ENCODE data around the gene TNFSF12. TPM values are rescaled to one million over a fixed set of nuclear protein-coding genes. Genes with fewer than 3 reads are reported as not detected.
"Not testable (repeated sequence)": the region's sequence is repeated elsewhere in the genome, so short reads cannot be mapped to it uniquely, and the experiment has no call there.

TNFSF12 gene
- total and polyA plus RNA-seq, 8 donors, result 6.1 to 199 (median 46.5) TPM

DNA sequence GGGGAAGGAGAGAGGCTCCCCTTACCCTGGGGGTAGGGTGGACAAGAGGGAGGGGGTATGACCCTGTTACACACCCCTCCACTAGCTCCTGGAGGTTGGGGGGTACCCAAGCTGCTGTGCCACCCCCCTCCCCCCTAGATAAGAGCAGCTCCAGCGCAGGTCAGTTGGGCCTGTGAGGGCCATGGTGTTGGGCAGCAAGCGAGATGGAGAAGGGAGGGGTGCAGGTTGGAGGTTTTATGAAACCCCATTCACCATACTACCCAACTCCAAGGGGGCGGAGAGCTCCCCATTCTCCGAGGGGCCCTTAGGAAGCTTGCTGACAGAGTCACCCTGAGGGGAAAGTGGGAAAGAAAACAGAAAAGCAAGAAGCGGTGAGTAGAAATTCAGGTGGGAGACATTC, 42.7 kb downstream of the TNFSF12 start:
- Histone ChIP-seq H3K27me3 (no peaks in the 10 kb centered on the region), H3K9me3 (no peaks in the 10 kb centered on the region), H3K4me1 (peaks cover 14 to 42% (median 31%) of the 10 kb centered on the region in 4 donors), H3K4me3 (no peak overlapping the region), H3K36me3 (peaks cover 56 to 96% (median 88%) of the 10 kb centered on the region in 4 donors), H3K27ac (no peak overlapping the region)
- intact Hi-C loops (cut with DNase I; ENCODE audit: low total_unique reads), result no loop called here
- 82 to 95% (median 88%) methylated on average over 5 of the region's 5 CpGs for WGBS, 5 donors
- no peak for DNase-seq
- TF ChIP-seq POLR2A (IDR thresholded peaks at IDR 0.05) (no peak), EP300 (IDR thresholded peaks at IDR 0.05) (no peak), POLR2AphosphoS5 (IDR thresholded peaks at IDR 0.05) (no peak)
- TF ChIP-seq, protein P1, sequence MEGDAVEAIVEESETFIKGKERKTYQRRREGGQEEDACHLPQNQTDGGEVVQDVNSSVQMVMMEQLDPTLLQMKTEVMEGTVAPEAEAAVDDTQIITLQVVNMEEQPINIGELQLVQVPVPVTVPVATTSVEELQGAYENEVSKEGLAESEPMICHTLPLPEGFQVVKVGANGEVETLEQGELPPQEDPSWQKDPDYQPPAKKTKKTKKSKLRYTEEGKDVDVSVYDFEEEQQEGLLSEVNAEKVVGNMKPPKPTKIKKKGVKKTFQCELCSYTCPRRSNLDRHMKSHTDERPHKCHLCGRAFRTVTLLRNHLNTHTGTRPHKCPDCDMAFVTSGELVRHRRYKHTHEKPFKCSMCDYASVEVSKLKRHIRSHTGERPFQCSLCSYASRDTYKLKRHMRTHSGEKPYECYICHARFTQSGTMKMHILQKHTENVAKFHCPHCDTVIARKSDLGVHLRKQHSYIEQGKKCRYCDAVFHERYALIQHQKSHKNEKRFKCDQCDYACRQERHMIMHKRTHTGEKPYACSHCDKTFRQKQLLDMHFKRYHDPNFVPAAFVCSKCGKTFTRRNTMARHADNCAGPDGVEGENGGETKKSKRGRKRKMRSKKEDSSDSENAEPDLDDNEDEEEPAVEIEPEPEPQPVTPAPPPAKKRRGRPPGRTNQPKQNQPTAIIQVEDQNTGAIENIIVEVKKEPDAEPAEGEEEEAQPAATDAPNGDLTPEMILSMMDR (IDR thresholded peaks at IDR 0.05), result no peak

DNA sequence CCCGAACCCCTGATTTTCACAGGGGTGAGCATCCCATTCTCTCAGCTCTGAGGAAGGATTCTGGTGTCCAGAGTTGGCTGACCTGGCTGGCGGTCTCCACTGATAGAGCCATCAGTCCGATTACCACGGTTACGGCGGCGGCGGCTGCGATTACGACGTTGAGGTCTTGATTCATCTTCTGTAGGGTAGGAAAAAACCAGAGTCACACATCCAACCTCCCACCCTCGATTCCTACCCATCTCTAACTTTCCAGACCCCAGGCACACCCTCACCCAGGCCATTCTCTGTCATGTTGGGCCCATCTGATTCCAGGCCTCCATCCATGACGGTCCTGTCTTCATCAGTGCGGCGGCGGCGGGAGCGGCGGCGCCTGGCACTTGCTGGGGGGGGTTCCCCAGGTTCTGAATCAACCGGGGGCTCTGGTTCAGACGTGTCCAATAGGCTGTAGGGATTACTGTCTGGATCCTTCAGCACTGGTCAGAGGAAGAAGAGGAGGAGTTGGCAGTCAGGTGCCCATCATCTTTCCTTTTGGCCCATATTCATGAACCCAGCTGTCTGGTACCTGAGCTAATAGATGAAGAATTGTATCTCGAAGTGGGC, 43.7 kb downstream of the TNFSF12 start:
- 90 to 92% (median 92%) methylated on average over 21 to 23 of the region's 23 CpGs for WGBS, 5 donors
- Histone ChIP-seq H3K9me3 (no peaks in the 10 kb centered on the region), H3K27ac (no peak overlapping the region), H3K4me3 (no peak overlapping the region), H3K36me3 (peaks cover 65 to 96% (median 88%) of the 10 kb centered on the region in 4 donors), H3K4me1 (peaks cover 14 to 32% (median 24%) of the 10 kb centered on the region in 4 donors), H3K27me3 (no peaks in the 10 kb centered on the region)
- no peak for DNase-seq
- no peak for TF ChIP-seq POLR2AphosphoS5 (IDR thresholded peaks at IDR 0.05)
- intact Hi-C loops (cut with DNase I; ENCODE audit: low total_unique reads), result no loop called here

- H3K4me3 ChIP-seq, result no peak overlapping the region
- TF ChIP-seq, protein P1 (IDR thresholded peaks at IDR 0.05), result no peak
- H3K36me3 ChIP-seq, result peaks cover 69 to 93% (median 86%) of the 10 kb centered on the region in 4 donors
- H3K27ac ChIP-seq, result no peak overlapping the region
- H3K9me3 ChIP-seq, result no peaks in the 10 kb centered on the region
- H3K4me1 ChIP-seq, result peaks cover 9 to 25% (median 17%) of the 10 kb centered on the region in 4 donors
- intact Hi-C loops (cut with DNase I; ENCODE audit: low total_unique reads), result no loop called here
- WGBS, 5 donors, result 87 to 89% (median 88%) methylated on average over 12 of the region's 12 CpGs
- H3K27me3 ChIP-seq, result no peaks in the 10 kb centered on the region
- DNase-seq, result no peak
Measured at GRCh38 chr17:7593296-7593695, 44.4 kb downstream of the TNFSF12 start.

DNA sequence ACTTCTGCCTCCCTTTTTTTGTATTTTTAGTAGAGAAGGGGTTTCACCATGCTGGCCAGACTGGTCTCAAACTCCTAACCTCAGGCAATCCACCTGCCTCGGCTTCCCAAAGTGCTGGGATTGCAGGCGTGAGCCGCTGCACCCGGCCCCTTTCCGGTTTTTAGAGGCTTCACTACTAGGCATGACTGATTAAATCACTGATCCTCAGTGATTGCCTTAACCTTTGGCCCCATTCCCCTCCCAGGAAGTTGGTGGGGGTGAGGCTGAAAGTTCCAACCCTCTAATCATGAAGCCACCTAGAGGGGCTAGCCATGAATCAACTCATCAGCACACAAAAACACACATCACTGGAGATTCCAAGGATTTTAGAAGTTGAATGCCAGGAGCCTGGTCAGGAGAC, 48.7 kb downstream of the TNFSF12 start:
- H3K27ac ChIP-seq; intact Hi-C loops (cut with DNase I; ENCODE audit: low total_unique reads); H3K4me3 ChIP-seq; H3K4me1 ChIP-seq; DNase-seq; H3K27me3 ChIP-seq; H3K9me3 ChIP-seq: not testable (repeated sequence)
- 76 to 83% (median 79%) methylated on average over 5 of the region's 5 CpGs for WGBS, 5 donors
- peaks cover 96 to 97% (median 97%) of the 10 kb centered on the region in 4 donors for H3K36me3 ChIP-seq

DNA sequence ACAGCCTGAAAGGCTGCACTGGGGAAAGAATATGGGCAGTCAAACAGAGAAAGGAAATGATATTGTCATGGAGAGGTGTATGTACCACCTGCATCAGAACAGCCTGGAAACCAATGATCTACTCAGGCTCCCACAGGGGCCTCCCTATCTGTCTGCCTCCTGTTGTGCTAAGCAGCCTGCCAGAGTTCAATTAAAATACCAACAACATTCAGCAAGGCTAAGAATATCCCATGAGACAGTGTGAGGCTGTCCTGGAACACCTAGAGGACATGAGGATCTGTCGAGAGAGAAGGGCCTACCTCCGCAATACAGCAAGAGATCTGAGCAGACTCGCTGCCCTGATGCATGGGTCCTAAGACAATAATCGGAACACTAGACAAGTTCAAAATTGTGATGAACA, 57.4 kb downstream of the TNFSF12 start:
- H3K9me3 ChIP-seq, result no peaks in the 10 kb centered on the region
- TF ChIP-seq, protein P1 (IDR thresholded peaks at IDR 0.05), result no peak
- TF ChIP-seq EP300 (IDR thresholded peaks at IDR 0.05) (no peak), POLR2A (IDR thresholded peaks at IDR 0.05) (no peak), POLR2AphosphoS5 (IDR thresholded peaks at IDR 0.05) (no peak)
- H3K4me3 ChIP-seq, result no peak overlapping the region
- peaks cover 48 to 61% (median 58%) of the 10 kb centered on the region in 4 donors for H3K36me3 ChIP-seq
- no peaks in the 10 kb centered on the region for H3K27me3 ChIP-seq
- intact Hi-C loops (cut with DNase I; ENCODE audit: low total_unique reads), result no loop called here
- 95 to 98% (median 97%) methylated on average over 4 of the region's 4 CpGs for WGBS, 5 donors
- H3K27ac ChIP-seq, result no peak overlapping the region
- H3K4me1 ChIP-seq, result peaks cover 0 to 25% (median 7%) of the 10 kb centered on the region in 4 donors
- no peak for DNase-seq

Small RNA genes within 50 kb of the gene (small RNA-seq; reads per million reads assigned to genes)
- gene CD68 (0 reads per million in 4 donors), gene RF00019 (0 reads per million in 4 donors), gene SNORA48 (0 reads per million in 4 donors), gene SNORD10 (0 reads per million in 4 donors)

Other genes starting within 250 kb of the TNFSF12 start
Only the 30 nearest of the 32 such genes appear.
- 10 to 100 TPM; 17.8 to 84.0 (median 36.4) TPM for gene NEURL4, start 219.7 kb upstream of the TNFSF12 start, total RNA-seq
- 10 to 100 TPM in 2 of 3 donors, 1 to 10 TPM in 1; 6.9 to 22.2 (median 15.6) TPM for gene NEURL4, start 219.7 kb upstream of the TNFSF12 start, polyA plus RNA-seq
- 10 to 100 TPM in 4 of 5 donors, 1 to 10 TPM in 1; 8.3 to 33.3 (median 14.7) TPM for gene ACAP1, start 212.5 kb upstream of the TNFSF12 start, total RNA-seq
- gene ACAP1, start 212.5 kb upstream of the TNFSF12 start, polyA plus RNA-seq, result 1 to 10 TPM; 4.4 to 6.4 (median 6.2) TPM
- gene KCTD11, start 196.9 kb upstream of the TNFSF12 start, total RNA-seq, result 10 to 100 TPM in 1 of 5 donors, 1 to 10 TPM in 3, under 1 TPM in 1; 0.58 to 11.0 (median 3.5) TPM
- 10 to 100 TPM in 1 of 3 donors, 1 to 10 TPM in 2; 8.9 to 14.1 (median 9.4) TPM for gene KCTD11, start 196.9 kb upstream of the TNFSF12 start, polyA plus RNA-seq
- gene TMEM95, start 193.9 kb upstream of the TNFSF12 start, total RNA-seq, result not detected
- gene TMEM95, start 193.9 kb upstream of the TNFSF12 start, polyA plus RNA-seq, result not detected
- 10 to 100 TPM in 3 of 5 donors, 1 to 10 TPM in 2; 5.7 to 37.1 (median 22.2) TPM for gene TNK1, start 168.0 kb upstream of the TNFSF12 start, total RNA-seq
- 10 to 100 TPM in 1 of 3 donors, 1 to 10 TPM in 2; 6.0 to 12.1 (median 7.8) TPM for gene TNK1, start 168.0 kb upstream of the TNFSF12 start, polyA plus RNA-seq
- gene PLSCR3, start 154.5 kb upstream of the TNFSF12 start, total RNA-seq, result 100 to 1,000 TPM in 1 of 5 donors, 10 to 100 TPM in 2, 1 to 10 TPM in 1, not detected in 1; 7.9 to 101 (median 29.6) TPM
- gene PLSCR3, start 154.5 kb upstream of the TNFSF12 start, polyA plus RNA-seq, result 10 to 100 TPM; 21.9 to 27.1 (median 24.4) TPM
- 100 to 1,000 TPM in 2 of 5 donors, 10 to 100 TPM in 2, not detected in 1; 39.8 to 347 (median 161) TPM for gene TMEM256, start 145.0 kb upstream of the TNFSF12 start, total RNA-seq
- gene TMEM256, start 145.0 kb upstream of the TNFSF12 start, polyA plus RNA-seq, result 100 to 1,000 TPM; 189 to 282 (median 279) TPM
- gene NLGN2, start 141.2 kb upstream of the TNFSF12 start, total RNA-seq, result 10 to 100 TPM in 3 of 5 donors, 1 to 10 TPM in 2; 4.6 to 42.0 (median 13.8) TPM
- gene NLGN2, start 141.2 kb upstream of the TNFSF12 start, polyA plus RNA-seq, result 1 to 10 TPM; 1.7 to 7.9 (median 1.8) TPM
- not detected for gene SPEM1, start 128.7 kb upstream of the TNFSF12 start, total RNA-seq
- under 1 TPM in 1 of 3 donors, not detected in 2; 0.20 TPM for gene SPEM1, start 128.7 kb upstream of the TNFSF12 start, polyA plus RNA-seq
- not detected for gene SPEM2, start 123.4 kb upstream of the TNFSF12 start, total RNA-seq
- not detected for gene SPEM2, start 123.4 kb upstream of the TNFSF12 start, polyA plus RNA-seq
- not detected for gene SPEM3, start 120.2 kb upstream of the TNFSF12 start, total RNA-seq
- gene SPEM3, start 120.2 kb upstream of the TNFSF12 start, polyA plus RNA-seq, result not detected
- gene TMEM102, start 113.6 kb upstream of the TNFSF12 start, total RNA-seq, result 10 to 100 TPM in 2 of 5 donors, 1 to 10 TPM in 2, not detected in 1; 1.3 to 48.4 (median 9.0) TPM
- gene TMEM102, start 113.6 kb upstream of the TNFSF12 start, polyA plus RNA-seq, result 1 to 10 TPM; 4.5 to 7.9 (median 6.4) TPM
- 10 to 100 TPM in 1 of 5 donors, under 1 TPM in 1, not detected in 3; 0.37 to 15.6 TPM for gene FGF11, start 109.5 kb upstream of the TNFSF12 start, total RNA-seq
- 1 to 10 TPM in 1 of 3 donors, under 1 TPM in 1, not detected in 1; 0.50 to 2.9 TPM for gene FGF11, start 109.5 kb upstream of the TNFSF12 start, polyA plus RNA-seq
- 1 to 10 TPM in 3 of 5 donors, not detected in 2; 1.8 to 6.4 (median 4.2) TPM for gene CHRNB1, start 104.0 kb upstream of the TNFSF12 start, total RNA-seq
- 10 to 100 TPM in 2 of 3 donors, 1 to 10 TPM in 1; 9.2 to 12.0 (median 10.7) TPM for gene CHRNB1, start 104.0 kb upstream of the TNFSF12 start, polyA plus RNA-seq
- gene ZBTB4, start 69.4 kb upstream of the TNFSF12 start, total RNA-seq, result 10 to 100 TPM; 15.8 to 31.5 (median 29.0) TPM
- 10 to 100 TPM; 16.3 to 18.0 (median 17.9) TPM for gene ZBTB4, start 69.4 kb upstream of the TNFSF12 start, polyA plus RNA-seq
- not detected for gene SLC35G6, start 67.6 kb upstream of the TNFSF12 start, total RNA-seq
- not detected for gene SLC35G6, start 67.6 kb upstream of the TNFSF12 start, polyA plus RNA-seq
- 100 to 1,000 TPM in 2 of 5 donors, 10 to 100 TPM in 3; 55.4 to 750 (median 85.2) TPM for gene POLR2A, start 64.7 kb upstream of the TNFSF12 start, total RNA-seq
- gene POLR2A, start 64.7 kb upstream of the TNFSF12 start, polyA plus RNA-seq, result 10 to 100 TPM in 1 of 3 donors, 1 to 10 TPM in 2; 8.1 to 12.7 (median 10.0) TPM
- gene TNFSF13, start 9.7 kb downstream of the TNFSF12 start, total RNA-seq, result 10 to 100 TPM; 15.6 to 55.4 (median 22.6) TPM
- 10 to 100 TPM; 24.0 to 35.9 (median 32.0) TPM for gene TNFSF13, start 9.7 kb downstream of the TNFSF12 start, polyA plus RNA-seq
- 10 to 100 TPM; 22.0 to 78.6 (median 49.9) TPM for gene SENP3, start 12.9 kb downstream of the TNFSF12 start, total RNA-seq
- gene SENP3, start 12.9 kb downstream of the TNFSF12 start, polyA plus RNA-seq, result 10 to 100 TPM; 39.3 to 55.0 (median 53.0) TPM
- gene CD68, start 30.6 kb downstream of the TNFSF12 start, total RNA-seq, result 10 to 100 TPM; 11.1 to 19.2 (median 13.9) TPM
- 10 to 100 TPM; 13.8 to 39.6 (median 28.9) TPM for gene CD68, start 30.6 kb downstream of the TNFSF12 start, polyA plus RNA-seq
- gene MPDU1, start 34.8 kb downstream of the TNFSF12 start, total RNA-seq, result 100 to 1,000 TPM in 3 of 5 donors, 10 to 100 TPM in 2; 64.8 to 188 (median 117) TPM
- gene MPDU1, start 34.8 kb downstream of the TNFSF12 start, polyA plus RNA-seq, result 10 to 100 TPM; 27.2 to 67.4 (median 64.0) TPM
- 1 to 10 TPM in 1 of 5 donors, not detected in 4; 1.7 TPM for gene SOX15, start 41.0 kb downstream of the TNFSF12 start, total RNA-seq
- 10 to 100 TPM in 1 of 3 donors, under 1 TPM in 2; 0.76 to 48.1 (median 0.81) TPM for gene SOX15, start 41.0 kb downstream of the TNFSF12 start, polyA plus RNA-seq
- gene FXR2, start 65.8 kb downstream of the TNFSF12 start, total RNA-seq, result 10 to 100 TPM; 11.0 to 33.3 (median 23.3) TPM
- gene FXR2, start 65.8 kb downstream of the TNFSF12 start, polyA plus RNA-seq, result 10 to 100 TPM; 22.7 to 28.5 (median 23.2) TPM
- 100 to 1,000 TPM in 2 of 5 donors, 10 to 100 TPM in 3; 11.6 to 235 (median 42.6) TPM for gene SAT2, start 78.8 kb downstream of the TNFSF12 start, total RNA-seq
- 100 to 1,000 TPM; 126 to 209 (median 184) TPM for gene SAT2, start 78.8 kb downstream of the TNFSF12 start, polyA plus RNA-seq
- 1 to 10 TPM in 1 of 5 donors, not detected in 4; 1.2 TPM for gene SHBG, start 81.1 kb downstream of the TNFSF12 start, total RNA-seq
- under 1 TPM in 2 of 3 donors, not detected in 1; 0.20 to 0.37 TPM for gene SHBG, start 81.1 kb downstream of the TNFSF12 start, polyA plus RNA-seq
- under 1 TPM in 2 of 5 donors, not detected in 3; 0.45 to 0.55 TPM for gene ATP1B2, start 101.9 kb downstream of the TNFSF12 start, total RNA-seq
- under 1 TPM; 0.12 to 0.90 (median 0.76) TPM for gene ATP1B2, start 101.9 kb downstream of the TNFSF12 start, polyA plus RNA-seq
- gene TP53, start 138.4 kb downstream of the TNFSF12 start, total RNA-seq, result 10 to 100 TPM in 4 of 5 donors, 1 to 10 TPM in 1; 5.8 to 34.8 (median 25.2) TPM
- gene TP53, start 138.4 kb downstream of the TNFSF12 start, polyA plus RNA-seq, result 10 to 100 TPM; 12.3 to 26.4 (median 13.0) TPM
- 1 to 10 TPM; 1.8 to 3.9 (median 2.9) TPM for gene WRAP53, start 139.4 kb downstream of the TNFSF12 start, total RNA-seq
- 10 to 100 TPM in 2 of 3 donors, 1 to 10 TPM in 1; 8.6 to 12.6 (median 11.6) TPM for gene WRAP53, start 139.4 kb downstream of the TNFSF12 start, polyA plus RNA-seq
- 1 to 10 TPM in 2 of 5 donors, under 1 TPM in 1, not detected in 2; 0.29 to 2.9 (median 2.2) TPM for gene EFNB3, start 156.1 kb downstream of the TNFSF12 start, total RNA-seq
- 1 to 10 TPM in 1 of 3 donors, under 1 TPM in 2; 0.31 to 1.6 (median 0.92) TPM for gene EFNB3, start 156.1 kb downstream of the TNFSF12 start, polyA plus RNA-seq
- gene DNAH2, start 168.7 kb downstream of the TNFSF12 start, total RNA-seq, result 1 to 10 TPM in 1 of 5 donors, under 1 TPM in 3, not detected in 1; under 0.01 to 8.0 (median 0.24) TPM
- gene DNAH2, start 168.7 kb downstream of the TNFSF12 start, polyA plus RNA-seq, result under 1 TPM in 2 of 3 donors, not detected in 1; 0.08 to 0.31 TPM

All from stomach (tissue), 9 donors.